ENCODE results near the gene GRIN2A.

DNA sequence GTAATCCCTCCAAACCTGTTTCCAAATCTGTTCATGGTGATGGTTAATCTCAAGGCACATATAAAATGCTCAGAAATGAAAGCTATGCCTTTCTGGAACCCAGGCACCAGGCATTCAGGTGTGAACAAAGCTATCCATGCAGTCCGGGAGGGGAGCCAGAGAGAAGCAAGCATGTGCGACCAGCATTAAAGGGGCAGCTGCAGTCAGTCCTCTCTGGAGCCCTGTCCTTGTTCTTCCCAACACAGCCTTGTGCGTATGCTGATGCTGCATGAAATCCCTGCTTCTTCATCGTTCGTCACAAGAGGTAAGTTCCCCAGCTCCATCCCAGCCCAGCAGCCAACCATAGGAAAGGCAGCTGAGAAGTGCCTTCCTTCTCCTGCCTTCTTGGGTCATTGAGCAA lies 148.7 kb downstream of the GRIN2A start:
- TF ChIP-seq, protein P1, sequence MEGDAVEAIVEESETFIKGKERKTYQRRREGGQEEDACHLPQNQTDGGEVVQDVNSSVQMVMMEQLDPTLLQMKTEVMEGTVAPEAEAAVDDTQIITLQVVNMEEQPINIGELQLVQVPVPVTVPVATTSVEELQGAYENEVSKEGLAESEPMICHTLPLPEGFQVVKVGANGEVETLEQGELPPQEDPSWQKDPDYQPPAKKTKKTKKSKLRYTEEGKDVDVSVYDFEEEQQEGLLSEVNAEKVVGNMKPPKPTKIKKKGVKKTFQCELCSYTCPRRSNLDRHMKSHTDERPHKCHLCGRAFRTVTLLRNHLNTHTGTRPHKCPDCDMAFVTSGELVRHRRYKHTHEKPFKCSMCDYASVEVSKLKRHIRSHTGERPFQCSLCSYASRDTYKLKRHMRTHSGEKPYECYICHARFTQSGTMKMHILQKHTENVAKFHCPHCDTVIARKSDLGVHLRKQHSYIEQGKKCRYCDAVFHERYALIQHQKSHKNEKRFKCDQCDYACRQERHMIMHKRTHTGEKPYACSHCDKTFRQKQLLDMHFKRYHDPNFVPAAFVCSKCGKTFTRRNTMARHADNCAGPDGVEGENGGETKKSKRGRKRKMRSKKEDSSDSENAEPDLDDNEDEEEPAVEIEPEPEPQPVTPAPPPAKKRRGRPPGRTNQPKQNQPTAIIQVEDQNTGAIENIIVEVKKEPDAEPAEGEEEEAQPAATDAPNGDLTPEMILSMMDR (IDR thresholded peaks at IDR 0.05): no peak
- TF ChIP-seq POLR2AphosphoS5 (IDR thresholded peaks at IDR 0.05) (no peak), POLR2A (IDR thresholded peaks at IDR 0.05; ENCODE audit: low read depth) (no peak)
